PFSK-1 (cell line): ENCODE measurements around the gene LNP1.

Experiments used
- FOXP2 ChIP-seq: optimal IDR thresholded peaks from 2 replicates; pipeline ENCODE3; 2011; ENCODE audit warnings: borderline replicate concordance, control low read depth, inconsistent platforms; ENCODE audit not compliant: insufficient read depth; ENCODE audit errors: extremely low read length, extremely low read depth
- POLR2AphosphoS5 ChIP-seq: IDR thresholded peaks from 2 replicates; pipeline ENCODE4 v1.6.1; 2012; ENCODE audit warnings: low read depth, mild to moderate bottlenecking, control low read depth, low read length, moderate library complexity
- REST ChIP-seq, 2 experiments: IDR thresholded peaks; 2 replicates each; pipeline versions ENCODE4 v1.6.1 to v1.8.0; 2011 to 2012; ENCODE audit warnings: low read depth in 2 of 2, low read length in 2 of 2, control low read depth in 1 of 2, inconsistent platforms in 1 of 2, mild to moderate bottlenecking in 1 of 2, moderate library complexity in 1 of 2; ENCODE audit not compliant: insufficient read depth in 1 of 2
- SIN3A ChIP-seq: IDR thresholded peaks from 2 replicates; pipeline ENCODE4 v1.6.1; 2012; ENCODE audit warnings: mild to moderate bottlenecking, low read length, moderate library complexity, borderline replicate concordance; ENCODE audit not compliant: insufficient read depth

DNA sequence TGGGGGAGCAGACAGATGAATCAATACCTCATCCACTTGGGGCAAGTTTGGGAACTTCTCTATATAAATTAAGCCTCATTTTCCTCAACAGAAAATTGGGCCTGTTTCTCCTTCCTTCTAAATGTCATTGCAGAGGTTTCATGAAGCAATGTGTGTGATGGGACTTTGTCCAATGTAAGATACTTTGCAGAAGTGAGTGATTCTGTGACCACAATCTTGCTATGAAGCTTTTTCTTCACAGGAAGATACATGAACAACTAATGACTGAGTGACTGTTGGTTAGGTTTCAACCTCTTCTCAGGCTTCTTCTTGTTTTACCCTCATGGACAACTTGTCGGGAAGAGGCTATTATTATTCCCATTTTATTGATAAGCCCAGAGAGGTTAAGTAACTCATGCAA, 102.1 kb downstream of the LNP1 start:
- TF ChIP-seq REST (IDR thresholded peaks at IDR 0.05; ENCODE audit: insufficient read depth in 1 of 2, low read depth in 2 of 2, low read length in 2 of 2) (no peak), POLR2AphosphoS5 (no peak), FOXP2 (no peak), SIN3A (no peak)
